Psoas muscle (tissue), 7 donors: ENCODE measurements around the gene KCTD14. TPM values are rescaled to one million over a fixed set of nuclear protein-coding genes. Genes with fewer than 3 reads are reported as not detected.

Experiments
- polyA plus RNA-seq, 3 donors: library from polyadenylated mRNA; stranded (reverse); fragments of 200-250 nt; gene quantifications; one replicate each; pipeline ENCODE4 v1.2.3, GENCODE V29; 2013
- total RNA-seq, 4 donors: library from RNA; stranded (reverse); fragmentation: NEBNext Ultra II Directional in 2 of 4; extraction: Animal tissue kit (Norgen Biotek cat#: 25700) in 2 of 4; gene quantifications; one replicate each; pipeline versions ENCODE4 v1.2.1 to v1.2.4, GENCODE V29; 2021 to 2023
- donor health status: healthy with polysubstance abuse.
- donor health status: DM: no; HTN: no; CAD: no; lungs with moderate emphysema.
- donor health status: Bipolar disorder and iron deficiency.
- donor health status: healthy.
- donor health status: DM: no; HTN: no; CAD: no.
- donor health status: DM: no; HTN: no; CAD: no.
- donor health status: DM: yes; HTN: yes; CAD: no.

The KCTD14 gene
- total and polyA plus RNA-seq, 7 donors, result 0.12 to 0.32 (median 0.18) TPM; not detected in 2

Other genes with a start within 250 kb of the KCTD14 start
- 10 to 100 TPM; 30.0 to 34.8 (median 32.4) TPM for gene RSF1, start 202.6 kb downstream of the KCTD14 start, total RNA-seq
- gene RSF1, start 202.6 kb downstream of the KCTD14 start, polyA plus RNA-seq, result 10 to 100 TPM in 1 of 3 donors, 1 to 10 TPM in 2; 2.7 to 18.5 (median 6.9) TPM
- 10 to 100 TPM; 54.5 to 70.1 (median 61.3) TPM for gene AAMDC, start 202.1 kb downstream of the KCTD14 start, total RNA-seq
- 100 to 1,000 TPM in 1 of 3 donors, 10 to 100 TPM in 2; 93.4 to 160 (median 99.8) TPM for gene AAMDC, start 202.1 kb downstream of the KCTD14 start, polyA plus RNA-seq
- gene INTS4, start 28.6 kb downstream of the KCTD14 start, total RNA-seq, result 10 to 100 TPM; 12.1 to 18.6 (median 14.6) TPM
- 10 to 100 TPM; 10.1 to 15.1 (median 12.6) TPM for gene INTS4, start 28.6 kb downstream of the KCTD14 start, polyA plus RNA-seq
- gene THRSP, start 40.6 kb upstream of the KCTD14 start, total RNA-seq, result 1 to 10 TPM in 2 of 4 donors, under 1 TPM in 2; 0.24 to 5.6 (median 1.6) TPM
- gene THRSP, start 40.6 kb upstream of the KCTD14 start, polyA plus RNA-seq, result 1 to 10 TPM in 2 of 3 donors, under 1 TPM in 1; 0.61 to 7.2 (median 2.2) TPM
- 100 to 1,000 TPM; 223 to 309 (median 252) TPM for gene NDUFC2, start 56.6 kb upstream of the KCTD14 start, total RNA-seq
- 100 to 1,000 TPM; 224 to 350 (median 264) TPM for gene NDUFC2, start 56.6 kb upstream of the KCTD14 start, polyA plus RNA-seq
- gene ALG8, start 116.3 kb upstream of the KCTD14 start, total RNA-seq, result 10 to 100 TPM in 2 of 4 donors, 1 to 10 TPM in 2; 9.1 to 15.7 (median 12.2) TPM
- gene ALG8, start 116.3 kb upstream of the KCTD14 start, polyA plus RNA-seq, result 10 to 100 TPM; 10.3 to 14.9 (median 11.4) TPM
- gene KCTD21, start 165.3 kb upstream of the KCTD14 start, total RNA-seq, result 1 to 10 TPM; 4.7 to 7.0 (median 5.8) TPM
- gene KCTD21, start 165.3 kb upstream of the KCTD14 start, polyA plus RNA-seq, result 10 to 100 TPM in 1 of 3 donors, 1 to 10 TPM in 2; 4.8 to 10.3 (median 5.0) TPM
- gene USP35, start 165.6 kb upstream of the KCTD14 start, total RNA-seq, result 1 to 10 TPM; 2.0 to 4.4 (median 3.5) TPM
- 1 to 10 TPM; 1.3 to 7.1 (median 2.2) TPM for gene USP35, start 165.6 kb upstream of the KCTD14 start, polyA plus RNA-seq